A549 (cell line): ENCODE results near the gene OTOP3. TPM values are rescaled to one million over a fixed set of nuclear protein-coding genes. Genes with fewer than 3 reads are reported as not detected.

ENCODE experiments used
- ATAC-seq, 2 experiments: fragments of 200-7000 bp in 1 of 2; fragments of >200 bp in 1 of 2; cut with Nextera tagmentation in 1 of 2; cut with Tn5 transposase in 1 of 2; 3 replicates each; pipeline versions ENCODE4 v1.8.0 to v1.9.1; 2018 to 2020; ENCODE audit warnings: mild to moderate bottlenecking in 1 of 2, moderate library complexity in 1 of 2
- CTCF ChIA-PET: fragments of 300-600 bp; sonication (Branson Sonifier 250); formaldehyde crosslinking; extraction: SDS; loops from one replicate; lab custom pipeline; 2021; ENCODE audit warnings: antibody characterized with exemption, inconsistent platforms; lab: Yijun Ruan, JAX
- POLR2A ChIA-PET: fragments of 350-600 bp; formaldehyde crosslinking; extraction: SDS; loops from one replicate; lab custom pipeline; 2021; ENCODE audit warnings: antibody characterized with exemption, inconsistent platforms; lab: Yijun Ruan, JAX
- DNase-seq, 2 experiments: peaks; one replicate each; pipeline versions ENCODE4 v3.0.0 to v3.0.0-alpha.2; 2011 to 2016; ENCODE audit warnings: low read depth in 1 of 2, low spot score in 1 of 2
- FAIRE-seq: peaks from 2 replicates; lab custom pipeline; 2011; peaks lifted over from hg19 to GRCh38; lab: Jason Lieb, UNC
- H3K27ac ChIP-seq, 2 experiments: fragments of >200 bp; sonication (Bioruptor Twin); formaldehyde crosslinking; 3 replicates each; pipeline ENCODE4 v1.5.1; 2016 to 2017
- H3K4me1 ChIP-seq: fragments of >200 bp; sonication (Bioruptor Twin); formaldehyde crosslinking; 3 replicates; pipeline ENCODE4 v1.6.1; 2016
- H3K4me2 ChIP-seq: fragments of >200 bp; sonication (Bioruptor Twin); formaldehyde crosslinking; 3 replicates; pipeline ENCODE4 v1.6.1; 2016
- H3K4me3 ChIP-seq: fragments of >200 bp; sonication (Bioruptor Twin); formaldehyde crosslinking; 3 replicates; pipeline ENCODE4 v1.5.1; 2016
- H3K9me3 ChIP-seq: fragments of >200 bp; sonication (Bioruptor Twin); formaldehyde crosslinking; 3 replicates; pipeline ENCODE4 v1.6.1; 2016
- ATOH8 ChIP-seq: fragments of 250-450 bp; sonication (Bioruptor Pico); IDR thresholded peaks from 2 replicates; pipeline ENCODE4 v1.5.0; 2020; ENCODE audit warnings: low read depth, mild to moderate bottlenecking, moderate library complexity
- BCL3 ChIP-seq: fragments of >200 bp; sonication (Bioruptor Twin); formaldehyde crosslinking; IDR thresholded peaks from 3 replicates; pipeline ENCODE4 v1.6.1; 2016
- BHLHE40 ChIP-seq: IDR thresholded peaks from 2 replicates; pipeline ENCODE4 v1.6.1; 2012; ENCODE audit warnings: low read depth, low read length, inconsistent platforms
- CBX2 ChIP-seq: fragments of 200-600 bp; sonication (generic); IDR thresholded peaks from 2 replicates; pipeline ENCODE4 v1.6.1; 2016; ENCODE audit warnings: low read depth, mild to moderate bottlenecking, borderline replicate concordance
- CTCF ChIP-seq: fragments of >200 bp; sonication (Bioruptor Twin); formaldehyde crosslinking; IDR thresholded peaks from 3 replicates; pipeline ENCODE4 v1.5.1; 2016
- E2F6 ChIP-seq: IDR thresholded peaks from 2 replicates; pipeline ENCODE4 v1.6.1; 2012; ENCODE audit warnings: low read depth, borderline replicate concordance
- ELK1 ChIP-seq: fragments of 150-350 bp; IDR thresholded peaks from 2 replicates; pipeline ENCODE4 v1.6.1; 2014; ENCODE audit warnings: low read depth, mild to moderate bottlenecking, low read length
- EP300 ChIP-seq, 2 experiments: fragments of >200 bp; sonication (Bioruptor Twin); formaldehyde crosslinking; IDR thresholded peaks; 2 replicates in 1 of 2; 3 replicates in 1 of 2; pipeline ENCODE4 v1.6.1; 2016 to 2017
- FOSL2 ChIP-seq, 2 experiments: fragments of 450-650 bp in 1 of 2; fragments of >200 bp in 1 of 2; sonication (Bioruptor Twin) in 1 of 2; formaldehyde crosslinking; IDR thresholded peaks; 2 replicates each; pipeline versions ENCODE4 v1.5.0 to v1.6.1; 2016 to 2020; ENCODE audit warnings: mild to moderate bottlenecking in 1 of 2, moderate library complexity in 1 of 2
- HDAC2 ChIP-seq: fragments of 200-600 bp; sonication (generic); IDR thresholded peaks from 2 replicates; pipeline ENCODE4 v1.6.1; 2016
- HEYL ChIP-seq: fragments of 250-450 bp; sonication (Bioruptor Pico); IDR thresholded peaks from 2 replicates; pipeline ENCODE4 v1.8.0; 2021; ENCODE audit warnings: mild to moderate bottlenecking, moderate library complexity
- HOXB13 ChIP-seq: fragments of 250-450 bp; sonication (Bioruptor Pico); IDR thresholded peaks from 2 replicates; pipeline ENCODE4 v1.5.0; 2020; ENCODE audit warnings: low read depth, mild to moderate bottlenecking, moderate library complexity
- HOXB5 ChIP-seq: fragments of 250-450 bp; sonication (Bioruptor Pico); IDR thresholded peaks from 2 replicates; pipeline ENCODE4 v1.5.0; 2020; ENCODE audit warnings: mild to moderate bottlenecking, moderate library complexity
- JUN ChIP-seq, 2 experiments: fragments of >200 bp; sonication (Bioruptor Twin); formaldehyde crosslinking; IDR thresholded peaks; 2 replicates in 1 of 2; 3 replicates in 1 of 2; pipeline ENCODE4 v1.6.1; 2016 to 2017
- JUNB ChIP-seq: fragments of >200 bp; sonication (Bioruptor Twin); formaldehyde crosslinking; IDR thresholded peaks from 2 replicates; pipeline ENCODE4 v1.6.1; 2016
- KDM1A ChIP-seq: fragments of 200-600 bp; sonication (generic); IDR thresholded peaks from 2 replicates; pipeline ENCODE4 v1.6.1; 2016; ENCODE audit warnings: low read depth, mild to moderate bottlenecking
- MAFK ChIP-seq: fragments of 450-650 bp; IDR thresholded peaks from 2 replicates; pipeline ENCODE4 v1.6.1; 2014; ENCODE audit not compliant: partially characterized antibody
- MAX ChIP-seq: IDR thresholded peaks from 2 replicates; pipeline ENCODE4 v1.6.1; 2012
- MAZ ChIP-seq: fragments of 150-350 bp; IDR thresholded peaks from 2 replicates; pipeline ENCODE4 v1.6.1; 2014; ENCODE audit warnings: antibody characterized with exemption, low read depth, low read length, borderline replicate concordance
- MYC ChIP-seq: IDR thresholded peaks from 2 replicates; pipeline ENCODE4 v1.6.1; 2012; ENCODE audit warnings: mild to moderate bottlenecking, inconsistent platforms, low read length, improper control_type of control experiment, borderline replicate concordance
- NFE2L2 ChIP-seq: fragments of 150-350 bp; conservative IDR thresholded peaks from 2 replicates; pipeline ENCODE4 v1.6.1; 2014; ENCODE audit warnings: low read length
- NPAS2 ChIP-seq: fragments of 250-450 bp; sonication (Bioruptor Pico); IDR thresholded peaks from 2 replicates; pipeline ENCODE4 v1.8.0; 2022; ENCODE audit warnings: mild to moderate bottlenecking, moderate library complexity, borderline replicate concordance
- NR3C1 ChIP-seq: fragments of >200 bp; sonication (Bioruptor Twin); formaldehyde crosslinking; IDR thresholded peaks from 3 replicates; pipeline ENCODE4 v1.6.1; 2017
- PBX3 ChIP-seq: IDR thresholded peaks from 2 replicates; pipeline ENCODE4 v1.6.1; 2012
- RAD21 ChIP-seq, 2 experiments: fragments of >200 bp in 1 of 2; sonication (Bioruptor Twin) in 1 of 2; formaldehyde crosslinking in 1 of 2; IDR thresholded peaks in 1 of 2; conservative IDR thresholded peaks in 1 of 2; 2 replicates in 1 of 2; 3 replicates in 1 of 2; pipeline ENCODE4 v1.6.1; 2012 to 2018; ENCODE audit warnings: inconsistent platforms in 1 of 2
- SMC3 ChIP-seq: fragments of >200 bp; sonication (Bioruptor Twin); formaldehyde crosslinking; IDR thresholded peaks from 3 replicates; pipeline ENCODE4 v1.6.1; 2018; ENCODE audit warnings: inconsistent platforms
- SREBF2 ChIP-seq: fragments of 450-650 bp; IDR thresholded peaks from 2 replicates; pipeline ENCODE4 v1.6.1; 2014; ENCODE audit warnings: mild to moderate bottlenecking, moderate library complexity
- TFCP2L1 ChIP-seq: fragments of 250-450 bp; sonication (Bioruptor Pico); IDR thresholded peaks from 2 replicates; pipeline ENCODE4 v1.5.0; 2021; ENCODE audit warnings: mild to moderate bottlenecking
- TP53 ChIP-seq: fragments of 250-450 bp; sonication (Bioruptor Pico); IDR thresholded peaks from 2 replicates; pipeline ENCODE4 v1.5.0; 2021; ENCODE audit warnings: mild to moderate bottlenecking, moderate library complexity
- USF2 ChIP-seq: fragments of 450-650 bp; IDR thresholded peaks from 2 replicates; pipeline ENCODE4 v1.6.1; 2014; ENCODE audit warnings: antibody characterized with exemption
- ZC3H11A ChIP-seq: fragments of 450-650 bp; IDR thresholded peaks from 2 replicates; pipeline ENCODE4 v1.6.1; 2014; ENCODE audit warnings: antibody characterized with exemption, mild to moderate bottlenecking
- WGBS: methylation state at CpG from one replicate; pipeline ENCODE4 v1.1.6; 2017; ENCODE audit errors: missing lambda C conversion rate; 5-methylcytosine and 5-hydroxymethylcytosine counted together
- polyA plus RNA-seq, 4 experiments: library from polyadenylated mRNA; depleted of rRNA in 3 of 4; stranded (reverse); fragments of >200 nt; fragmentation: RNase III in 1 of 4; extraction: RNeasy Plus Mini Kit Qiagen cat#74134 plus additional on column Dnase treatment in 1 of 4; gene quantifications; 2 replicates in 3 of 4; 3 replicates in 1 of 4; pipeline ENCODE4 v1.2.3, GENCODE V29; 2011 to 2017

The OTOP3 gene
- polyA plus RNA-seq, 2 of the 4 experiments (the other 2 are of a cell fraction) = not detected

GRCh38 chr17:74960570-74961342, 25.1 kb downstream of the OTOP3 start:
- no peak overlapping the region for H3K4me3 ChIP-seq
- H3K4me1 ChIP-seq = peaks cover 12% of the 10 kb centered on the region
- 46% methylated on average over 17 of the region's 19 CpGs for WGBS
- peak; percentile 66 to 79 for ATAC-seq
- 0 out of 6 replicates have a peak overlapping the region, but pooled peaks of 1 of the 2 experiments have one; percentile 3 for H3K27ac ChIP-seq
- H3K4me2 ChIP-seq = peak overlapping the region; percentile 43; the same call in 2 of the 3 replicates
- peak; percentile 89 to 94 for DNase-seq
- ChIA-PET CTCF (interaction anchor here (0.5 to 42.3 kb wide), 51 partner anchors 14 to 781 kb away, joined by 3 to 1448 read pairs (median 6); partner anchors contain the start of genes ATP5PD, CDR2L, FDXR and HID1), POLR2A (interaction anchor here (0.5 to 2.2 kb wide), 10 partner anchors 12 to 350 kb away, joined by 3 to 30 read pairs (median 4); partner anchors contain the start of genes CDR2L, FDXR, HID1 and MRPL58)
- TF ChIP-seq ATOH8 (CRISPR knock-in tag) = no peak
- TF ChIP-seq ELK1 = no peak
- TF ChIP-seq JUN (IDR thresholded peaks at IDR 0.05) = no peak
- TF ChIP-seq ZC3H11A = no peak
- TF ChIP-seq JUNB = no peak
- no peak for TF ChIP-seq CBX2
- peak; percentile 71 to 78 for TF ChIP-seq RAD21 (conservative IDR thresholded peaks at IDR 0.05 in 1 of 2, IDR thresholded peaks at IDR 0.05 in 1 of 2)
- TF ChIP-seq HOXB13 (CRISPR knock-in tag) = no peak
- no peak for TF ChIP-seq HEYL
- TF ChIP-seq HDAC2 = no peak
- TF ChIP-seq MAZ = no peak
- no peak for TF ChIP-seq EP300 (IDR thresholded peaks at IDR 0.05)
- TF ChIP-seq BHLHE40 = peak; percentile 99
- TF ChIP-seq TP53 (CRISPR knock-in tag) = no peak
- no peak for TF ChIP-seq FOSL2 (IDR thresholded peaks at IDR 0.05)
- no peak for TF ChIP-seq FOSL2 (CRISPR knock-in tag; IDR thresholded peaks at IDR 0.05)
- no peak for TF ChIP-seq NR3C1
- peak; percentile 89; the same call in 1 of the 2 replicates for TF ChIP-seq E2F6
- TF ChIP-seq KDM1A = no peak
- TF ChIP-seq CTCF = peak; percentile 78
- no peak for TF ChIP-seq PBX3
- no peak for TF ChIP-seq HOXB5
- peak; percentile 95 for TF ChIP-seq NPAS2 (CRISPR knock-in tag)
- TF ChIP-seq MAFK = no peak
- no peak for TF ChIP-seq SREBF2
- TF ChIP-seq TFCP2L1 = no peak
- peak; percentile 69 for TF ChIP-seq SMC3
- TF ChIP-seq BCL3 = no peak
- TF ChIP-seq USF2 = peak; percentile 92
- no peak for TF ChIP-seq NFE2L2
- TF ChIP-seq MYC = peak; percentile 88
- peak; percentile 99 for TF ChIP-seq MAX
- no peaks in the 10 kb centered on the region for H3K9me3 ChIP-seq
- no peak for FAIRE-seq
